K562 (cell line): ENCODE data around the gene ZNF839. TPM values are rescaled to one million over a fixed set of nuclear protein-coding genes. Genes with fewer than 3 reads are reported as not detected.

Experiments
- ATAC-seq: fragments of 200-7000 bp; cut with Tn5 transposase; 3 replicates; pipeline ENCODE4 v1.9.1; 2020; ENCODE audit warnings: moderate library complexity
- BruUV-seq: library from RNA; stranded (reverse); fragments of 400-500 nt; replicated peaks from 2 replicates; lab custom pipeline; 2021; lab: Mats Ljungman, UMichigan
- CTCF ChIA-PET: fragments of 300-600 bp; formaldehyde crosslinking; extraction: SDS; loops from one replicate; lab custom pipeline; 2021; ENCODE audit warnings: low intra/inter-chr PET ratio; lab: Yijun Ruan, JAX
- POLR2A ChIA-PET: fragments of 300-600, 350-650 bp; sonication (Branson Sonifier 250); formaldehyde crosslinking; extraction: SDS; loops from one replicate; lab custom pipeline; 2021; ENCODE audit warnings: antibody characterized with exemption, inconsistent platforms; lab: Yijun Ruan, JAX
- DNase-seq, 4 experiments: peaks; one replicate each; pipeline versions ENCODE4 v3.0.0 to v3.0.0-alpha.2; 2011 to 2018; ENCODE audit warnings: low spot score in 3 of 4, mixed read lengths in 3 of 4; ENCODE audit errors: extremely low read depth in 1 of 4
- FAIRE-seq: peaks from 2 replicates; lab custom pipeline; 2011; peaks lifted over from hg19 to GRCh38; lab: Jason Lieb, UNC
- H2AFZ ChIP-seq: 2 replicates; pipeline ENCODE4 v1.6.0; 2011; ENCODE audit warnings: low read depth, low read length, control low read depth, inconsistent platforms
- H3K27ac ChIP-seq: fragments of 200-600 bp; 3 replicates; pipeline ENCODE4 v1.8.0; 2011; ENCODE audit warnings: low read depth, mild to moderate bottlenecking, control low read depth, inconsistent platforms, low read length, moderate library complexity, mixed read lengths; ENCODE audit errors: extremely low read depth
- H3K27me3 ChIP-seq, 2 experiments: fragments of 300-600 bp in 1 of 2; 2 replicates in 1 of 2; 3 replicates in 1 of 2; pipeline versions ENCODE4 v1.6.0 to v1.8.0; 2011; ENCODE audit warnings: inconsistent platforms in 2 of 2, low read length in 2 of 2, mild to moderate bottlenecking in 1 of 2, mixed read lengths in 1 of 2, moderate library complexity in 1 of 2; ENCODE audit not compliant: control insufficient read depth in 2 of 2, insufficient read depth in 2 of 2
- H3K36me3 ChIP-seq: fragments of 300-600 bp; 3 replicates; pipeline ENCODE4 v1.8.0; 2011; ENCODE audit warnings: mild to moderate bottlenecking, low read length, inconsistent platforms; ENCODE audit not compliant: control insufficient read depth, insufficient read depth
- H3K4me1 ChIP-seq, 2 experiments: fragments of 200-600 bp in 1 of 2; replicated peaks in 1 of 2; 2 replicates in 1 of 2; 3 replicates in 1 of 2; pipeline versions ENCODE4 v1.5.1 to v1.8.0; 2011; ENCODE audit warnings: inconsistent platforms in 2 of 2, low read length in 2 of 2, mild to moderate bottlenecking in 1 of 2, mixed read lengths in 1 of 2, moderate library complexity in 1 of 2; ENCODE audit not compliant: control insufficient read depth in 2 of 2, insufficient read depth in 2 of 2
- H3K4me2 ChIP-seq: 2 replicates; pipeline ENCODE4 v1.6.1; 2011; ENCODE audit warnings: low read length, control low read depth, inconsistent platforms, mixed read lengths; ENCODE audit not compliant: insufficient read depth
- H3K4me3 ChIP-seq: fragments of 200-600 bp; sonication (generic), shearing (Covaris generic); 2 replicates; pipeline ENCODE4 v1.5.1; 2016; ENCODE audit warnings: control low read depth, inconsistent platforms
- H3K79me2 ChIP-seq: fragments of 200-600 bp; 3 replicates; pipeline ENCODE4 v1.8.0; 2011; ENCODE audit warnings: low read length, inconsistent platforms; ENCODE audit not compliant: control insufficient read depth, insufficient read depth
- H3K9ac ChIP-seq, 2 experiments: 2 replicates each; pipeline versions ENCODE4 v1.6.0 to v1.6.1; 2011; ENCODE audit warnings: low read depth in 2 of 2, low read length in 2 of 2, control low read depth in 1 of 2, inconsistent platforms in 1 of 2, mild to moderate bottlenecking in 1 of 2, mixed read lengths in 1 of 2; ENCODE audit not compliant: insufficient read depth in 1 of 2
- H3K9me1 ChIP-seq: one replicate; pipeline ENCODE4 v1.6.0; 2011; ENCODE audit warnings: inconsistent platforms, mild to moderate bottlenecking, low read length, moderate library complexity; ENCODE audit not compliant: control insufficient read depth, insufficient read depth
- H3K9me3 ChIP-seq: replicated peaks from 2 replicates; pipeline ENCODE4 v1.5.1; 2011; ENCODE audit warnings: low read depth, low read length, inconsistent platforms; ENCODE audit not compliant: control insufficient read depth, insufficient read depth
- H4K20me1 ChIP-seq: replicated peaks from 2 replicates; pipeline ENCODE4 v1.6.1; 2011; ENCODE audit warnings: low read length, inconsistent platforms, mixed read lengths; ENCODE audit not compliant: control insufficient read depth, insufficient read depth
- BCOR ChIP-seq: fragments of 450-650 bp; IDR thresholded peaks from 2 replicates; pipeline ENCODE4 v1.6.1; 2016
- CHCHD3 ChIP-seq: fragments of 250-450 bp; sonication (Bioruptor Pico); IDR thresholded peaks from 2 replicates; pipeline ENCODE4 v2.1.2; 2022; ENCODE audit warnings: mild to moderate bottlenecking
- CREM ChIP-seq: IDR thresholded peaks from 2 replicates; pipeline ENCODE4 v1.6.1; 2014; ENCODE audit warnings: antibody characterized with exemption, low read depth
- FOSL1 ChIP-seq: fragments of 200-800 bp; sonication (Bioruptor generic); conservative IDR thresholded peaks from 2 replicates; pipeline ENCODE4 v1.6.1; 2016; ENCODE audit warnings: missing genetic modification characterization, missing compliant biosample characterization
- FOXK1 ChIP-seq: sonication (generic); formaldehyde crosslinking; IDR thresholded peaks from 2 replicates; pipeline ENCODE4 v1.8.0; 2022; ENCODE audit warnings: missing genetic modification reagents, mild to moderate bottlenecking, borderline replicate concordance
- GATAD2B ChIP-seq: fragments of 450-650 bp; IDR thresholded peaks from 2 replicates; pipeline ENCODE4 v1.6.1; 2017; ENCODE audit warnings: mild to moderate bottlenecking, borderline replicate concordance
- KAT8 ChIP-seq: fragments of 450-650 bp; IDR thresholded peaks from 2 replicates; pipeline ENCODE4 v1.6.1; 2016; ENCODE audit warnings: low read depth, mild to moderate bottlenecking
- NRF1 ChIP-seq, 2 experiments: fragments of 450-650 bp; IDR thresholded peaks in 1 of 2; conservative IDR thresholded peaks in 1 of 2; 2 replicates each; pipeline ENCODE4 v1.6.1; 2014; ENCODE audit warnings: mild to moderate bottlenecking in 2 of 2
- RBBP5 ChIP-seq: fragments of 200-600 bp; sonication (generic); IDR thresholded peaks from 2 replicates; pipeline ENCODE4 v1.6.1; 2012; ENCODE audit warnings: borderline replicate concordance, mild to moderate bottlenecking, low read length, control low read depth, inconsistent platforms; ENCODE audit not compliant: insufficient read depth, poor library complexity, severe bottlenecking
- TEAD4 ChIP-seq, 2 experiments: sonication (generic) in 1 of 2; formaldehyde crosslinking in 1 of 2; IDR thresholded peaks; 2 replicates each; pipeline versions ENCODE4 v1.6.1 to v1.8.0; 2012 to 2022; ENCODE audit warnings: borderline replicate concordance in 1 of 2, inconsistent platforms in 1 of 2, low read length in 1 of 2, mild to moderate bottlenecking in 1 of 2, missing genetic modification reagents in 1 of 2
- XRCC5 ChIP-seq: fragments of 200-400 bp; formaldehyde crosslinking; IDR thresholded peaks from 2 replicates; pipeline ENCODE4 v1.6.1; 2017; ENCODE audit warnings: low read depth, mild to moderate bottlenecking, low read length
- ZFP36 ChIP-seq: fragments of 150-350 bp; IDR thresholded peaks from 2 replicates; pipeline ENCODE4 v1.6.1; 2018; ENCODE audit warnings: low read length, low read depth; ENCODE audit not compliant: partially characterized antibody
- ZNF282 ChIP-seq: sonication (generic); formaldehyde crosslinking; IDR thresholded peaks from 2 replicates; pipeline ENCODE4 v1.8.1; 2023; ENCODE audit warnings: missing genetic modification reagents
- ZNF431 ChIP-seq: sonication (generic); formaldehyde crosslinking; IDR thresholded peaks from 2 replicates; pipeline ENCODE4 v1.8.0; 2022; ENCODE audit warnings: mild to moderate bottlenecking, missing genetic modification reagents
- WGBS: fragments of 100-300 bp; shearing (Covaris generic); methylation state at CpG from one replicate; pipeline ENCODE4 v1.1.6; 2016; ENCODE audit warnings: low coverage, mixed read lengths; ENCODE audit not compliant: insufficient coverage; ENCODE audit errors: missing lambda C conversion rate; 5-methylcytosine and 5-hydroxymethylcytosine counted together
- in situ Hi-C: fragments of 300-500 bp; cut with MboI; formaldehyde crosslinking; loops from 4 replicates; pipeline ENCODE4 v1.15.0; 2018; ENCODE audit warnings: inconsistent platforms, mixed read lengths
- intact Hi-C: fragments of 100-400 bp; cut with micrococcal nuclease; formaldehyde crosslinking; loops from 2 replicates; pipeline ENCODE4 v1.14.2; 2022
- polyA plus RNA-seq, 8 experiments: library from polyadenylated mRNA; depleted of rRNA in 4 of 8; stranded (reverse) in 5 of 8; unstranded in 3 of 8; fragments of >200 nt; fragmentation: Nextera tagmentation in 2 of 8; fragmentation: Illumina TruSeq in 1 of 8; extraction: Ambion mirVana in 2 of 8; extraction: Trizol in 1 of 8; gene quantifications; 2 replicates each; pipeline versions ENCODE4 v1.2.1 to v1.2.3, GENCODE V29; 2011 to 2014; ENCODE audit warnings: inconsistent platforms in 1 of 8, missing spikeins in 1 of 8
- total RNA-seq, 7 experiments: library from RNA; depleted of rRNA in 6 of 7; stranded (reverse); fragments of >200 nt in 6 of 7; fragmentation: Illumina TruSeq in 2 of 7; extraction: Trizol in 2 of 7; gene quantifications; 2 replicates each; pipeline versions ENCODE4 v1.2.1 to v1.2.3, GENCODE V29; 2011 to 2021; ENCODE audit warnings: low replicate concordance in 1 of 7
- TF ChIP-seq, protein P1 (sequence below): IDR thresholded peaks from 2 replicates; pipeline ENCODE4 v1.6.1; 2011; ENCODE audit warnings: borderline replicate concordance, low read depth, mild to moderate bottlenecking, moderate library complexity, low read length; ENCODE audit not compliant: insufficient read depth, poor library complexity, severe bottlenecking

The ZNF839 gene
- total and polyA plus RNA-seq, 9 of the 15 experiments (the other 6 are each of a cell fraction or from before 2014, with no cell fraction given): 0.42 to 8.4 (median 5.7) TPM

DNA sequence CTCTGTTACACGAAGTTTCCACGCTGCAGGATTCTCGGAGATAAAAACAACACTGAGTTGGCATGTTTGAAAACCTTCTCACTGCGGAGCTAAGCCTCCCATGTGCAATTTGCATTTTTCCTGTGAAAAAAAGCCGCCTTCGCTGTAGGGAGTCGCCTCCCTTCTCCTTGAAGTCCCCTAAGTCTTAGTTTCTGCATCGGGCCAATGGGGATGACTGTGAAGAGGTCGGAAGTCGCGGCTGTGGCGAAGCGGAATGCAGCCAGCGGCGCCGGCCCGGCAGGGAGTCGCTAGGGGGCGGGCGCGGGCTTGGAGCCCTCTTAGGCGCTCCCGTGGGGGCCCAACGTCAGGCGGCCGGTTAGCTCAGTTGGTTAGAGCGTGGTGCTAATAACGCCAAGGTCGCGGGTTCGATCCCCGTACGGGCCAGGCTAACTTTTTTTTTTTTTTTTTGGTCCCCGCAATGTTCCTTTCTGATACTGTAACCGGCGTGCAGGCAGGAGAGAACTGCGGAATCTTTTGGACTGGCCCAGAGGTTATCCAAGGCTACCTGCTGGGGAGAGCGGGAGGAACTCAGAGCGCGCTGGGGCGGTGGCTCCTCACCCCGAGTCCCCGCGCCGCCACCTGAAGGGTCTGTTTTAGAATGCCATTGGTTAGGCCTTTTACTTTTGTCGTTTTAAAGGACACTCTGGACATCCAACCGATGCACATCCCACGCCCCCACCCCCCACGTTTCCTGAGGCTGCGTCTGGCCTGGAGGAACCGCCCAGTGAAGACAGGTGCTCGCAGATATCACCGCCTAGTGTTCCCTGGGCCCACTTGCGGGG lies 2.6 kb upstream of the ZNF839 start:
- in situ Hi-C loops: loop anchor here (5.0 to 10.0 kb wide), 3 partner anchors 252 to 612 kb away; partner anchors contain the start of gene DYNC1H1
- FAIRE-seq: peak; percentile 86
- POLR2A ChIA-PET: interaction anchor here (0.6 to 1.4 kb wide), 3 partner anchors 12 to 1391 kb away, joined by 3 to 4 read pairs (median 3); partner anchors contain the start of gene MOK
- TF ChIP-seq BCOR: peak; percentile 52; the same call in 1 of the 2 replicates
- TF ChIP-seq TEAD4 (IDR thresholded peaks at IDR 0.05; ENCODE audit: low read length): peak; percentile 80
- TF ChIP-seq TEAD4 (CRISPR knock-in tag; IDR thresholded peaks at IDR 0.05; ENCODE audit: borderline replicate concordance): peak; percentile 86; the same call in 1 of the 2 replicates
- TF ChIP-seq NRF1 (conservative IDR thresholded peaks at IDR 0.05 in 1 of 2, IDR thresholded peaks at IDR 0.05 in 1 of 2): peak; percentile 68 to 70
- peak; percentile 6 for TF ChIP-seq ZFP36
- TF ChIP-seq CHCHD3: no peak
- 0 out of 2 replicates have a peak, but pooled peaks have one; percentile 16 for TF ChIP-seq FOXK1
- TF ChIP-seq KAT8: no peak
- 0 out of 2 replicates have a peak, but pooled peaks have one; percentile 52 for TF ChIP-seq ZNF431 (CRISPR knock-in tag)
- TF ChIP-seq ZNF282: no peak
- TF ChIP-seq, protein P1, sequence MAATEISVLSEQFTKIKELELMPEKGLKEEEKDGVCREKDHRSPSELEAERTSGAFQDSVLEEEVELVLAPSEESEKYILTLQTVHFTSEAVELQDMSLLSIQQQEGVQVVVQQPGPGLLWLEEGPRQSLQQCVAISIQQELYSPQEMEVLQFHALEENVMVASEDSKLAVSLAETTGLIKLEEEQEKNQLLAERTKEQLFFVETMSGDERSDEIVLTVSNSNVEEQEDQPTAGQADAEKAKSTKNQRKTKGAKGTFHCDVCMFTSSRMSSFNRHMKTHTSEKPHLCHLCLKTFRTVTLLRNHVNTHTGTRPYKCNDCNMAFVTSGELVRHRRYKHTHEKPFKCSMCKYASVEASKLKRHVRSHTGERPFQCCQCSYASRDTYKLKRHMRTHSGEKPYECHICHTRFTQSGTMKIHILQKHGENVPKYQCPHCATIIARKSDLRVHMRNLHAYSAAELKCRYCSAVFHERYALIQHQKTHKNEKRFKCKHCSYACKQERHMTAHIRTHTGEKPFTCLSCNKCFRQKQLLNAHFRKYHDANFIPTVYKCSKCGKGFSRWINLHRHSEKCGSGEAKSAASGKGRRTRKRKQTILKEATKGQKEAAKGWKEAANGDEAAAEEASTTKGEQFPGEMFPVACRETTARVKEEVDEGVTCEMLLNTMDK: peak; percentile 68
- TF ChIP-seq GATAD2B: 0 out of 2 replicates have a peak, but pooled peaks have one; percentile 14
- peak; percentile 67 for TF ChIP-seq RBBP5
- 0 out of 2 replicates have a peak, but pooled peaks have one; percentile 19 for TF ChIP-seq FOSL1 (tag)
- peak; percentile 86 for TF ChIP-seq CREM
- peak; percentile 76; the same call in 1 of the 2 replicates for TF ChIP-seq XRCC5

More for the DNA sequence above, 2.6 kb upstream of the ZNF839 start:
- DNase-seq (peak; percentile 83 to 91 (median 86)), ATAC-seq (peak; percentile 85)
- peaks cover 27 to 32% of the 10 kb centered on the region in 2 experiments; a peak in 4 of 5 replicates for H3K4me1 ChIP-seq
- peaks cover 4% of the 10 kb centered on the region; the same call in 1 of the 3 replicates for H3K36me3 ChIP-seq
- no TSS peak for BruUV-seq
- no peaks in the 10 kb centered on the region for H3K9me1 ChIP-seq
- peaks cover 15% of the 10 kb centered on the region for H3K79me2 ChIP-seq
- WGBS: 3% methylated on average over 27 of the region's 54 CpGs
- intact Hi-C loops: loop anchor here (5.0 kb wide), 3 partner anchors 200 to 355 kb away; partner anchors contain the start of gene DYNC1H1
- H2AFZ ChIP-seq: peak overlapping the region; percentile 99
- peak overlapping the region; percentile 90 for H3K4me2 ChIP-seq
- CTCF ChIA-PET: interaction anchor here (0.7 to 1.3 kb wide), 3 partner anchors 12 to 270 kb away, joined by 3 to 7 read pairs (median 4); partner anchors contain the start of gene MOK
- peak overlapping the region; percentile 71 to 93 for H3K9ac ChIP-seq
- H3K4me3 ChIP-seq: peak overlapping the region; percentile 54
- no peaks in the 10 kb centered on the region for H4K20me1 ChIP-seq
- H3K9me3 ChIP-seq: no peaks in the 10 kb centered on the region
- peak overlapping the region; percentile 77 for H3K27ac ChIP-seq
- no peaks in the 10 kb centered on the region for H3K27me3 ChIP-seq
